HEK293 (cell line): ENCODE results near the gene PDLIM5.
"Not testable (repeated sequence)": the region's sequence is repeated elsewhere in the genome, so short reads cannot be mapped to it uniquely, and the experiment has no call there.

Experiments
- CTCF ChIA-PET: fragments of 350-600 bp; formaldehyde crosslinking; extraction: SDS; loops from one replicate; lab custom pipeline; 2021; ENCODE audit warnings: antibody characterized with exemption; lab: Yijun Ruan, JAX
- POLR2A ChIA-PET: fragments of 300-600 bp; formaldehyde crosslinking; extraction: SDS; loops from one replicate; lab custom pipeline; 2020; ENCODE audit warnings: antibody characterized with exemption, inconsistent platforms; lab: Yijun Ruan, JAX
- H3K27ac ChIP-seq: fragments of 200-500 bp; sonication (Bioruptor generic); 2 replicates; pipeline ENCODE4 v1.5.1; 2014; ENCODE audit warnings: low read depth, low read length, control low read depth, inconsistent platforms; ENCODE audit errors: extremely low read depth
- H3K36me3 ChIP-seq, 2 experiments: fragments of 200-500 bp in 1 of 2; sonication (Bioruptor generic) in 1 of 2; 1 replicate in 1 of 2; 2 replicates in 1 of 2; pipeline ENCODE4 v1.5.1; 2014 to 2017; ENCODE audit warnings: inconsistent platforms in 2 of 2, low read length in 2 of 2; ENCODE audit not compliant: control insufficient read depth in 2 of 2, insufficient read depth in 1 of 2
- H3K4me1 ChIP-seq: fragments of 200-500 bp; sonication (Bioruptor generic); 2 replicates; pipeline ENCODE4 v1.5.1; 2014; ENCODE audit warnings: mild to moderate bottlenecking, low read length, inconsistent platforms; ENCODE audit not compliant: control insufficient read depth, insufficient read depth
- H3K4me3 ChIP-seq: 2 replicates; pipeline ENCODE4 v1.5.1; 2011; ENCODE audit warnings: low read depth, mild to moderate bottlenecking, control low read depth, low read length, moderate library complexity
- H3K9me3 ChIP-seq: fragments of 200-500 bp; sonication (Bioruptor generic); 2 replicates; pipeline ENCODE4 v1.5.1; 2014; ENCODE audit warnings: low read depth, low read length, inconsistent platforms; ENCODE audit not compliant: control insufficient read depth, insufficient read depth
- KLF16 ChIP-seq: fragments of 450-650 bp; formaldehyde crosslinking; IDR thresholded peaks from 2 replicates; pipeline ENCODE4 v1.5.1; 2017; ENCODE audit warnings: missing biosample characterization, missing genetic modification characterization
- PRDM1 ChIP-seq: fragments of 450-650 bp; formaldehyde crosslinking; IDR thresholded peaks from 2 replicates; pipeline ENCODE4; 2016; ENCODE audit warnings: missing biosample characterization, missing genetic modification characterization
- ZBTB17 ChIP-seq: fragments of 450-650 bp; formaldehyde crosslinking; IDR thresholded peaks from 2 replicates; pipeline ENCODE4 v1.5.1; 2016; ENCODE audit warnings: missing biosample characterization, missing genetic modification characterization
- ZIC2 ChIP-seq: fragments of 450-650 bp; formaldehyde crosslinking; IDR thresholded peaks from 2 replicates; pipeline ENCODE4 v1.5.1; 2016; ENCODE audit warnings: missing biosample characterization, missing genetic modification characterization
- ZNF174 ChIP-seq: fragments of 450-650 bp; formaldehyde crosslinking; IDR thresholded peaks from 2 replicates; pipeline ENCODE4 v1.5.0; 2017; ENCODE audit warnings: missing biosample characterization, mild to moderate bottlenecking, missing genetic modification characterization
- ZNF426 ChIP-seq: fragments of 450-650 bp; formaldehyde crosslinking; IDR thresholded peaks from 2 replicates; pipeline ENCODE4 v1.5.1; 2017; ENCODE audit warnings: missing biosample characterization, missing genetic modification characterization, mild to moderate bottlenecking, inconsistent platforms, moderate library complexity
- ZNF624 ChIP-seq: fragments of 450-650 bp; formaldehyde crosslinking; IDR thresholded peaks from 2 replicates; pipeline ENCODE4 v1.5.1; 2017; ENCODE audit warnings: missing biosample characterization, missing genetic modification characterization
- ZNF658 ChIP-seq: fragments of 450-650 bp; formaldehyde crosslinking; IDR thresholded peaks from 2 replicates; pipeline ENCODE4; 2016; ENCODE audit warnings: missing biosample characterization, missing genetic modification characterization
- TF ChIP-seq, protein P1 (sequence below): fragments of 450-650 bp; formaldehyde crosslinking; IDR thresholded peaks from 2 replicates; pipeline ENCODE4; 2016; ENCODE audit warnings: missing biosample characterization, missing genetic modification characterization
- TF ChIP-seq, protein P2 (sequence below): fragments of 450-650 bp; formaldehyde crosslinking; IDR thresholded peaks from 2 replicates; pipeline ENCODE4 v1.5.1; 2017; ENCODE audit warnings: missing biosample characterization, missing genetic modification characterization
- TF ChIP-seq, protein P3 (sequence below): fragments of 450-650 bp; formaldehyde crosslinking; IDR thresholded peaks from 2 replicates; pipeline ENCODE4 v1.5.1; 2016; ENCODE audit warnings: missing biosample characterization, missing genetic modification characterization
- TF ChIP-seq, protein P4 (sequence below): fragments of 450-650 bp; formaldehyde crosslinking; IDR thresholded peaks from 2 replicates; pipeline ENCODE4 v1.5.1; 2016; ENCODE audit warnings: missing biosample characterization, missing genetic modification characterization

The PDLIM5 gene

DNA sequence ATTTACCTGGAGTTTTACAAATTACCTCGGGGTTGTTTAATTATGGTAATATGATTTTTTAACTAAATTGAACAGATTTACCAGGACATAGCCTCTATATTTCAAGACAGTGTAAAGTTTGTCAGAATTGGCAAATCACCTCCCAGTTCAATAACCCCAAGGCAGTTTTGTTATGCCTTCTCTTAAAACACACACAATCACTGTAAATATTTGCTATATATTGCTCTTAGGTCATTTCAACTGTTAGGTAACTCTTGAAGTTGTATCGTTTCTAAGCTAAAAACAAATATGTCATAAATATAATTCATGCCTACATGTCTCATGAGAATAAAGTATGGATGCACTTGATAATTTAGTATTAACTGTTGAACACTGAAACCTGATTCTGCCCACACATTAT lies 24.1 kb downstream of the PDLIM5 start (continued):
- TF ChIP-seq KLF16 (tag by site-specific recombination), result no peak
- TF ChIP-seq, protein P1, sequence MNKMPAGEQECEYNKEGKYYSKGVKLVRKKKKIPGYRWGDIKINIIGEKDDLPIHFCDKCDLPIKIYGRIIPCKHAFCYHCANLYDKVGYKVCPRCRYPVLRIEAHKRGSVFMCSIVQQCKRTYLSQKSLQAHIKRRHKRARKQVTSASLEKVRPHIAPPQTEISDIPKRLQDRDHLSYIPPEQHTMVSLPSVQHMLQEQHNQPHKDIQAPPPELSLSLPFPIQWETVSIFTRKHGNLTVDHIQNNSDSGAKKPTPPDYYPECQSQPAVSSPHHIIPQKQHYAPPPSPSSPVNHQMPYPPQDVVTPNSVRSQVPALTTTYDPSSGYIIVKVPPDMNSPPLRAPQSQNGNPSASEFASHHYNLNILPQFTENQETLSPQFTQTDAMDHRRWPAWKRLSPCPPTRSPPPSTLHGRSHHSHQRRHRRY (tag by site-specific recombination), result no peak

DNA sequence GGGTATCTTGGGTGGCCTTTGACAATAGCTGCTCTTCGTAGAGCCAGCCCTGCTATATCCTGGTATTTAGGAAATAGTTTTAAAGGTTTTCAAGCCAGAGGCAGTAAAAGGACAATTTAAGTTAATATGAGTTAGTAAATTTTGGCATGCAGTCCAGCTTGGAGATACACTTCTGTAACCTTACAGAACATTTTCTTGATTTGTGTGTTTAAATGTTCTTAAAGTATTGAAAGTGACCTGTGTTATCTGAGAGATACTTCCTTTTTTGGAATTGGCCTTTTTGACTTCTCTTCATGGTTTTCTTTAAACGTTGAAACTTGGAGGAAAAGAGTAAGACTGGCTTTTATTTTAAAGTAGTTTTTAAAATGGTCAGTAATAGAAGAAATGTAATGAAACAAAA lies 25.5 kb downstream of the PDLIM5 start:
- Histone ChIP-seq H3K4me3 (no peak overlapping the region), H3K27ac (no peak overlapping the region), H3K4me1 (no peaks in the 10 kb centered on the region), H3K9me3 (no peaks in the 10 kb centered on the region), H3K36me3 (no peaks in the 10 kb centered on the region)
- ChIA-PET POLR2A (no interaction called here), CTCF (no interaction called here)
- no peak for TF ChIP-seq ZNF658 (tag by site-specific recombination)
- TF ChIP-seq ZNF426 (tag by site-specific recombination), result no peak
- TF ChIP-seq, protein P2, sequence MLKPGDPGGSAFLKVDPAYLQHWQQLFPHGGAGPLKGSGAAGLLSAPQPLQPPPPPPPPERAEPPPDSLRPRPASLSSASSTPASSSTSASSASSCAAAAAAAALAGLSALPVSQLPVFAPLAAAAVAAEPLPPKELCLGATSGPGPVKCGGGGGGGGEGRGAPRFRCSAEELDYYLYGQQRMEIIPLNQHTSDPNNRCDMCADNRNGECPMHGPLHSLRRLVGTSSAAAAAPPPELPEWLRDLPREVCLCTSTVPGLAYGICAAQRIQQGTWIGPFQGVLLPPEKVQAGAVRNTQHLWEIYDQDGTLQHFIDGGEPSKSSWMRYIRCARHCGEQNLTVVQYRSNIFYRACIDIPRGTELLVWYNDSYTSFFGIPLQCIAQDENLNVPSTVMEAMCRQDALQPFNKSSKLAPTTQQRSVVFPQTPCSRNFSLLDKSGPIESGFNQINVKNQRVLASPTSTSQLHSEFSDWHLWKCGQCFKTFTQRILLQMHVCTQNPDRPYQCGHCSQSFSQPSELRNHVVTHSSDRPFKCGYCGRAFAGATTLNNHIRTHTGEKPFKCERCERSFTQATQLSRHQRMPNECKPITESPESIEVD (tag by site-specific recombination), result peak; percentile 43; the same call in 1 of the 2 replicates
- TF ChIP-seq ZNF174 (tag by site-specific recombination), result no peak

DNA sequence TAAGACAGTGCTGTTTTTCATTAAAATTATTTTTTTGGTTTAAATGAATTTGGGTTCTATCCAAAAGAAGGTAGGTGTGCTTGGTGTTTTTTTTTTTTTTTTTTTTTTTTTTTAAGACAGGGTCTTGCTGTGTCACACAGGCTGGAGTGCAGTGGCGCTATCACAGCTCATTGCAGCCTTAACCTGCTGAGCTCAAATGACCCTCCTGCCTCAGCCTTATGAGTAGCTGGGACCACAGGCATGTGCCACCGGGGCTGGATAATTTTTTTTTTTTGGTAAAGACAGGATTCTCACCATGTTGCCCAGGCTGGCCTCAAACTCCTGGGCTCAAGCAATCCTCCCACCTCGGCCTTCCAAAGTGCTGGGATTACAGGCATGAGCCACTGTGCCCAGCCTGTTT lies 27.1 kb downstream of the PDLIM5 start:
- CTCF ChIA-PET, H3K4me3 ChIP-seq, H3K9me3 ChIP-seq, H3K27ac ChIP-seq, H3K4me1 ChIP-seq, H3K36me3 ChIP-seq, POLR2A ChIA-PET: not testable (repeated sequence)
- 0 out of 2 replicates have a peak, but pooled peaks have one; percentile 12 for TF ChIP-seq ZIC2 (tag by site-specific recombination)

DNA sequence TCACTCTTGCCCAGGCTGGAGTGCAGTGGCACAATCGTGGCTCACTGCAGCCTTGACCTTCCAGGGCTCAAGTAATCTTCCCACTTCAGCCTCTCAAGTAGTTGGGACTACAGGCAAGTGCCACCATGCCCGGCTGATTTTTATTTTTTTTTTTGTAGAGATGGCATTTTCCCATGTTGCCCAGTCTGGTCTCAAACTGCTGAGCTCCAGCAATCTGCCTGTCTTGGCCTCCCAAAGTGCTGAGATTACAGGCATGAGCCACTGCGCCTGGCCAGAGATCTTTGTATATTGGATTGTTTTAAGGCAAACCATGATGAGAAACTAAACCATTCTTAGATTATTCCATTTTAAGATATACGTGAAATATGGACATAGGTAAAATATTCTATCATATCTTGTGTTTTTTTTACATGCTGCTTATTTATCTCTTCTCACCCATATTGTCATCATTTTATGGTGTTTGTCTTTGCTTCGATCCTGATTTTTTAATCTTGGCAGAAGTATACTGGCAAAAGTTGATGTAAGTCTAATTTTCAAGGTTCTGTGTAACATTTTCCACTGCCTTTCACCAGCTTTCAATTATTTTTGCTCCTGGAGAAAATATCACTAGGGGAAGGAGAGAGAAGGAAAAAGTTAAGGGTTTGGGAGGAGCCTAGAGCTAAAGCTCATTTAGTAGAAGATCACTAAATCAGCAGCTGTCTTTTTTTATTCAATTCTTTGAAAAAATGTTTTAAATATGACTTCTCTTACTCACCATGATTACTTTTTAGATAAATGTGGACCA lies 27.8 kb downstream of the PDLIM5 start:
- TF ChIP-seq PRDM1 (peak; percentile 53; the same call in 1 of the 2 replicates), ZNF624 (tag by site-specific recombination) (no peak)
- TF ChIP-seq, protein P2 (tag by site-specific recombination), result 0 out of 2 replicates have a peak, but pooled peaks have one; percentile 16
- no peaks in the 10 kb centered on the region for H3K9me3 ChIP-seq
- no peaks in the 10 kb centered on the region for H3K36me3 ChIP-seq
- CTCF ChIA-PET, result interaction anchor here (0.5 kb wide), 1 partner anchor 110 kb away, joined by 3 read pairs; no protein-coding TSS in a partner anchor
- H3K4me1 ChIP-seq, result no peaks in the 10 kb centered on the region
- no peak overlapping the region for H3K4me3 ChIP-seq
- POLR2A ChIA-PET, result no interaction called here
- no peak overlapping the region for H3K27ac ChIP-seq

DNA sequence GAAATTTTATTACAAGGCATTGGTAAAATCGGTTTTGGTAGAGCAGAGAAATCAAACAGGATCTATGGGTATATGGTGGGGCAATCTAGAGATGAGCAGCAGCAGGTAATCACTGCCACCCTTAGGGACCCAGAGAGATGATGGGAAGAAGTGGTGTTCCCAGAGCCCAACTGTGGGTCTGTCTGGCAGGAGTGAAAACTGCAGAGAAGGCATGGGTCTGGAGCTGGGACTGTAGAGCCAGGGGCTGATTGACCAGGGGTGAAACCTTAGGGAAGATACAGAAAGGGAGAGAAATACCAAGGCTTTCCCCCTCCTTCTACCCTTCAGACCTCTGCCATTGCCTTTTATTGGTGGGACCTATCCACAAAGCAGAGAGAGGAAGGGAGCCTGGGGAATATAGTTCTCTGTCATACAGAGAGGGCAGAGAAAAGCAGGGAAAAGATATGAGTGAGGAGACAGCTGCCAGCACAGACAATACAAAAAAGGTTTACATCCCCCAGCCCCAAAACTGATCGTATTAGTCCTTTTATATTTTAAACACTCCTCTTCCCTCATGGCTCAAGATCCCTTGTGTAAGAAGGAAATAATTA lies 28.7 kb downstream of the PDLIM5 start:
- TF ChIP-seq, protein P3, sequence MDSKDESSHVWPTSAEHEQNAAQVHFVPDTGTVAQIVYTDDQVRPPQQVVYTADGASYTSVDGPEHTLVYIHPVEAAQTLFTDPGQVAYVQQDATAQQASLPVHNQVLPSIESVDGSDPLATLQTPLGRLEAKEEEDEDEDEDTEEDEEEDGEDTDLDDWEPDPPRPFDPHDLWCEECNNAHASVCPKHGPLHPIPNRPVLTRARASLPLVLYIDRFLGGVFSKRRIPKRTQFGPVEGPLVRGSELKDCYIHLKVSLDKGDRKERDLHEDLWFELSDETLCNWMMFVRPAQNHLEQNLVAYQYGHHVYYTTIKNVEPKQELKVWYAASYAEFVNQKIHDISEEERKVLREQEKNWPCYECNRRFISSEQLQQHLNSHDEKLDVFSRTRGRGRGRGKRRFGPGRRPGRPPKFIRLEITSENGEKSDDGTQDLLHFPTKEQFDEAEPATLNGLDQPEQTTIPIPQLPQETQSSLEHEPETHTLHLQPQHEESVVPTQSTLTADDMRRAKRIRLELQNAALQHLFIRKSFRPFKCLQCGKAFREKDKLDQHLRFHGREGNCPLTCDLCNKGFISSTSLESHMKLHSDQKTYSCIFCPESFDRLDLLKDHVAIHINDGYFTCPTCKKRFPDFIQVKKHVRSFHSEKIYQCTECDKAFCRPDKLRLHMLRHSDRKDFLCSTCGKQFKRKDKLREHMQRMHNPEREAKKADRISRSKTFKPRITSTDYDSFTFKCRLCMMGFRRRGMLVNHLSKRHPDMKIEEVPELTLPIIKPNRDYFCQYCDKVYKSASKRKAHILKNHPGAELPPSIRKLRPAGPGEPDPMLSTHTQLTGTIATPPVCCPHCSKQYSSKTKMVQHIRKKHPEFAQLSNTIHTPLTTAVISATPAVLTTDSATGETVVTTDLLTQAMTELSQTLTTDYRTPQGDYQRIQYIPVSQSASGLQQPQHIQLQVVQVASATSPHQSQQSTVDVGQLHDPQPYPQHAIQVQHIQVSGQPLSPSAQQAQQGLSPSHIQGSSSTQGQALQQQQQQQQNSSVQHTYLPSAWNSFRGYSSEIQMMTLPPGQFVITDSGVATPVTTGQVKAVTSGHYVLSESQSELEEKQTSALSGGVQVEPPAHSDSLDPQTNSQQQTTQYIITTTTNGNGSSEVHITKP, result peak; percentile 33; the same call in 1 of the 2 replicates
- TF ChIP-seq, protein P4, sequence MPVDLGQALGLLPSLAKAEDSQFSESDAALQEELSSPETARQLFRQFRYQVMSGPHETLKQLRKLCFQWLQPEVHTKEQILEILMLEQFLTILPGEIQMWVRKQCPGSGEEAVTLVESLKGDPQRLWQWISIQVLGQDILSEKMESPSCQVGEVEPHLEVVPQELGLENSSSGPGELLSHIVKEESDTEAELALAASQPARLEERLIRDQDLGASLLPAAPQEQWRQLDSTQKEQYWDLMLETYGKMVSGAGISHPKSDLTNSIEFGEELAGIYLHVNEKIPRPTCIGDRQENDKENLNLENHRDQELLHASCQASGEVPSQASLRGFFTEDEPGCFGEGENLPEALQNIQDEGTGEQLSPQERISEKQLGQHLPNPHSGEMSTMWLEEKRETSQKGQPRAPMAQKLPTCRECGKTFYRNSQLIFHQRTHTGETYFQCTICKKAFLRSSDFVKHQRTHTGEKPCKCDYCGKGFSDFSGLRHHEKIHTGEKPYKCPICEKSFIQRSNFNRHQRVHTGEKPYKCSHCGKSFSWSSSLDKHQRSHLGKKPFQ, result no peak
- TF ChIP-seq ZBTB17, result peak; percentile 26; the same call in 1 of the 2 replicates
- Histone ChIP-seq H3K9me3 (no peaks in the 10 kb centered on the region), H3K27ac (no peak overlapping the region), H3K4me1 (no peaks in the 10 kb centered on the region), H3K36me3 (no peaks in the 10 kb centered on the region), H3K4me3 (no peak overlapping the region)
- CTCF ChIA-PET, result interaction anchor here (0.5 kb wide), 1 partner anchor 109 kb away, joined by 3 read pairs; no protein-coding TSS in a partner anchor
- POLR2A ChIA-PET, result no interaction called here
